ENCODE results near the gene SKAP1.
A peak's percentile ranks its signal among the peaks of the same experiment; 100 is the strongest.
"Not testable (repeated sequence)": the region's sequence is repeated elsewhere in the genome, so short reads cannot be mapped to it uniquely, and the experiment has no call there.

The SKAP1 gene

GRCh38 chr17:48247603-48248002, 182.4 kb downstream of the SKAP1 start:
- no peak for TF ChIP-seq CTCF (IDR thresholded peaks at IDR 0.05; ENCODE audit: insufficient read depth, low read depth, low read length, missing control alignments)
- DNase-seq (ENCODE audit: low read depth): no peak
- H3K4me3 ChIP-seq (ENCODE audit: low read depth, low read length): no peak overlapping the region

DNA sequence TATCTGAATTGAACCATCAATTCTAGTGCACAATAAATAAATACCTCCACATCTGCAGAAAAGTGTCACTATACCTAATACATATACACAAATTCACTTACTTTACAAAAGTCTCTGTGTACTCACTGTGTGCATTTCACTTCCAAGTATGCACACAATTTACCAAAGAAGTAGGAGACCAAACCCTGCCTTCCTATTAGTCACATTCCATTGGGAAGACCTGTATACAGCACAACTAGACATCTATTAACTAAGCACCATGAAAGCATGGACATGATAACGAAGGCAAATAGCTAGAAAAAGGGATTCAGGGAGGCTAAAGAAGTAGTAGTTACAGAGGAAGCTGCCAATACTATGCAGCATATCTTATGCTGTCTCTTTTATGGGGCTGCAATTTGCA, 183.0 kb downstream of the SKAP1 start:
- DNase-seq (ENCODE audit: low read depth): no peak
- no peak overlapping the region for H3K4me3 ChIP-seq (ENCODE audit: low read depth, low read length)
- TF ChIP-seq CTCF (IDR thresholded peaks at IDR 0.05; ENCODE audit: insufficient read depth, low read depth, low read length, missing control alignments): no peak

DNA sequence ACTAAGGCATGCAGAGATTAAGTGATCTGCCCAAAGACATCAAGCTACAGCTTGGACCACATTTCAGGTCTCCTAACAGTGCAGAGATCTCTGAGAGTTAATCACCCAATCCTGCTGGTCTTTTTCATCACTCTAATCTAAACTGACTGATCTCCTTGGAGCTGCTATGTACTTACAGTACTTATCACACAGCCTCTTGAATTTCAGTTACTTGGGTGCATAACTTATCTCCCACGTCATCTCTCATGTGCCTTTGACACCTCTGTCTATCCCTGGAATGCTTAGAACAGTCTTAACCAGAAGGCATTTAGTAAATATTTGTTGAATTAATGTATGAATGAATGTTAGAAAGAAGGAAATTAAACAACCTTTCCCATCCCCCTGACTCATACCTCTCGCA, 183.4 kb downstream of the SKAP1 start:
- TF ChIP-seq CTCF (IDR thresholded peaks at IDR 0.05; ENCODE audit: insufficient read depth, low read depth, low read length, missing control alignments): no peak
- H3K4me3 ChIP-seq (ENCODE audit: low read depth, low read length): no peak overlapping the region
- DNase-seq (ENCODE audit: low read depth): no peak

GRCh38 chr17:48245465-48246033, 184.5 kb downstream of the SKAP1 start:
- DNase-seq (ENCODE audit: low read depth); H3K4me3 ChIP-seq (ENCODE audit: low read depth, low read length): not testable (repeated sequence)

- no peak overlapping the region for H3K4me3 ChIP-seq (ENCODE audit: low read depth, low read length)
- TF ChIP-seq CTCF (IDR thresholded peaks at IDR 0.05; ENCODE audit: insufficient read depth, low read depth, low read length, missing control alignments): no peak
- no peak for DNase-seq (ENCODE audit: low read depth)
These were observed 185.2 kb downstream of the SKAP1 start for GRCh38 chr17:48244814-48245213.

GRCh38 chr17:48244121-48244711, 185.8 kb downstream of the SKAP1 start:
- no peak for TF ChIP-seq CTCF (IDR thresholded peaks at IDR 0.05; ENCODE audit: insufficient read depth, low read depth, low read length, missing control alignments)
- H3K4me3 ChIP-seq (ENCODE audit: low read depth, low read length): no peak overlapping the region
- DNase-seq (ENCODE audit: low read depth): peak; percentile 24

DNA sequence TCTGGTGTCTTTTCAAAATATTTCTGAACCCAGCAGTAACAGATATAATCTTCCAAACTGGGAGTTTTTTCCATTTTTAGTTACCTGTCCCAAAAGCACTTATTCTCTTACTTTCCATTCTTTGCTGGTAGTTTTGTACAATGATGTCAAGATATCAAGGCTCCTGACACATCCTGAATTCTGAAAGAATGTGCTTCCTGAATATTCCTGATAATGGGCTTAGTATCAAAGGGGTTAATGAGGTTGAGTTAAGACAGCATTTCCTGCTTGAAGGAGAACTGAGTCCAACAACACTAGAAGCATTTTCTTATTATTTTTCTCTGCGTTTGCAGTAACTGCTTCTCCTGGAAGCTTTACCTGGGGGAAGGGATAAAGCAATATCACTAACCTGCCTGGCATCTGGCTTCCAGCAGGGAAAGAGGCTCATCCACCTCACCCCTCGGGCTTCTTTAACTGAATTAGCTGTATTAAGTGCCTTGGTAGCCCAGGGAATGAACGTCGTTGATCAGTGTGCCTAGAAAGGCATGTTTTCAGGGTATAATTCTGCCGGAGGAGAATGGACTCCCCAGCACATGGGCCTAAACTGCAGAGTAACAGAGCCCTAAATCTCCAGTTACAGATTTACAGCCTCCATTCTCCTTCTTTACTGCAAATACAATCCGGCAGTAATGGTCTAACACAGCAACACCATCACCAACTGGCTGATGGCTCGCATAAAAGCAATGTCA, 188.1 kb downstream of the SKAP1 start:
- no peak for DNase-seq (ENCODE audit: low read depth)
- no peak for TF ChIP-seq CTCF (IDR thresholded peaks at IDR 0.05; ENCODE audit: insufficient read depth, low read depth, low read length, missing control alignments)
- no peak overlapping the region for H3K4me3 ChIP-seq (ENCODE audit: low read depth, low read length)
